HG03196 (cell line): Measurements from ENCODE around the gene ERICH6B.

Source experiments
- ATAC-seq: cut with Tn5 transposase; IDR thresholded peaks from one replicate; pipeline ENCODE4 v1.9.1; 2021; ENCODE audit not compliant: unreplicated experiment

The ERICH6B gene

DNA sequence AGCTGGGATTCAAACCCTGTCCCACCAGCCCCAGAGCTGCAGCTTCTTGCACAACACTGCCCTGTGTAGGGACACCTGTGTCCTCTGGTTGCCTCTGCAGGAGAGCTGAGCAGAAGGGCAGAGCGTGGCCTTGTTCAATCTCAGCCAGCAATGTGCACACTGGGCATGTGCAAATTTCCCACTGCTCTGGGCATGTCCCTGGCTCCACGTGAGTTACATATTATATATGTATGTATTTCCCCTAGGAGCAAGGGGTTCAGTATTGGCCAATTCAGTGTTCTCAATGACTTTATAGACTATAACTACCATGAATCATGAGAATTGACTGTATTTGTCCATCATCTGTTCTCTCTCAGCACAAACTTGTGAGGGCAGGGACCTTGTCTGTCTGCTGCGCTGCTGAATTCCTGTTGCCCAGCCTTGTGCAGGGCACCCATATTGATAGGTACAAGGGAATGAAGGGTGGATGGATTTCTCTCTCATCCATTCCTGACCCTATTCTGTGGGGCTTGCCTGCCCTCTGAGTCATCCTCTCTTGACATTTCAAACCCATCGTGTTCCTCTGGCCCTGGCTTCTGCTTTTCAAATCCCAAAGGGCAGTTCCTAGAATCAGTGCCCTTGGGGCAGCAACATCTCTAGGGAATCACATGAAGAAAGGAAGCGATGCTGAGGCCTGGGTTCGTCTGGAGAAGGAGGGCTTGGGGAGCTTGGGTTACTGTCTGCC lies 69.7 kb downstream of the ERICH6B start:
- no peak for ATAC-seq

- no peak for ATAC-seq
Measured at GRCh38 chr13:45544520-45544919, 71.0 kb downstream of the ERICH6B start.

GRCh38 chr13:45542878-45543277 lies 72.7 kb downstream of the ERICH6B start:
- ATAC-seq = no peak

DNA sequence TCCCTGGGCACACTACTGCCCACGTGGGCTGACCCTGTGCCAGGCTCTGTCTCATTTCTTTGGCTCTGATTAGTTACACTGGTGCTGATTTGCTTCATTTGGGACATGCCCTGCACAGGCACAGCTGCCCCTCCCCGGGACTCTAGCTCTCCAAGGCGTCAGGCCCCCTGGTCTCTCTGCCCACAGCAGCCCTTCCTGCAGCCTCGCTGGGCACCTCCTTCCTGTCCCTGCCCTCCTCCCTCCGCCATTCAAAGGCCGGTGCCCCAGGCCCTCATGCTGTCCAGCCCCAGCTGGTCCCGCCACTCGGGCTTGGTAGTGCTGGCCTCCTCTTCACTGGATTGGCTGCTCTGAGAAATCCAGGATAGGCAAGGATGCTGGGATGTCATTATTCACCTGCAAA lies 73.1 kb downstream of the ERICH6B start:
- no peak for ATAC-seq

- no peak for ATAC-seq
Measured at GRCh38 chr13:45541806-45542205, 73.7 kb downstream of the ERICH6B start.

GRCh38 chr13:45540864-45541263 lies 74.7 kb downstream of the ERICH6B start:
- no peak for ATAC-seq

DNA sequence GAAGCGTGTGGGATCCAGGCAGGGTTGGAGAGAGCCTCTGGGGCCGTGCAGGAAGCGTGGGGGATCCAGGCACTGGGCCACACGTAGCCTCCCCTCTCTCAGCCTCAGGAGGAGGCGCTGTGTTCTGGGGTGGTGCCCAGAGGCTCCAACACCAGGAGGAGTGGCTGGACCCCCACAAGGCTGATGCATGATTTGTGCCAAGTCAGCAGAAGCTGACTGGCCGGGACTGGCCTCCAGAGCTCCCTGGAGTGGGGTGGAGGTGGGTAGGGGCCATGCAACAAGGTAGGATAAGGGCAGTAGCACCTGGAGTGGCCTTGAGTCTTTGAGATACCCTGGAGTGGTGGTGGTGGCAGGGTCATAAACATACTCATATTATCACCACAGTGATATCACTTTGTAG lies 75.3 kb downstream of the ERICH6B start:
- ATAC-seq = no peak

DNA sequence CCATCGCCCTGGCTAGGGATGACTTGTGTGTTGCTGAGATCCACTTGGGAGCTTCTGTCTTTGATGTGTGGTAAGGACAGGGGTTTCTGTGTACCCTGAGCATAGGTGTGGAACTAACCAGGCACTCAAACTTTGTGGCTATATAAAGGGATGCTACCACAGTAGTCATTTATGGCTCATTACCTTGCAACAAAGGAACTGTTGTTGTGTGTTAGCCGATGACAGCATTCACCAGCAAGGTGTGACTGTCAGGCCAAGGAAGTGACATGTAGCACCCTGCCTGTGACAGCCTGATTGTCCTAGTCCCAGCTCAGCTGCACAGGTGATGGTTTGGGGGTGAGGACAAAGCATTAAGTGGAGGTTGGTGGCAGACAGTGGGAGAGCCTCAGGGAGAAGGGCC lies 77.2 kb downstream of the ERICH6B start:
- ATAC-seq = no peak

DNA sequence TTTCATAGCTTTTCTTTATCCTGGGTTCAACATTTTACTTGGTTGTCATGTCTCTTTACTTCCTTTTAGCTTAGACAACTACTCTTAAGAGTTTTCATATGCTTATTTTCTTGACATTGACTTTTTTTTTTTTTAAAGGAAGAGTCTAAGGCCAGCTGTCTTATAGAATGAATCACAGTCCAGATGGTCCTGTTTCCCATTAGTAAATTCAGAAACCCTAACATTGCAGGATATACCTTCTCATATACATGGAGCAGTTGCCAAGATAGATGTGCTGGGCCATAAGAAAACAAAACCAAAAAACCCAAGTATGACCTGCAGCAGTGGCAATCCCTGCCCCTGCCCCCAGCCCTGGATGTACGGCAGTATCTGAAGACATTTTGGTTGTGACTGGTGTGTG lies 78.0 kb downstream of the ERICH6B start:
- ATAC-seq = no peak

GRCh38 chr13:45536224-45536623 lies 79.3 kb downstream of the ERICH6B start:
- ATAC-seq = no peak

DNA sequence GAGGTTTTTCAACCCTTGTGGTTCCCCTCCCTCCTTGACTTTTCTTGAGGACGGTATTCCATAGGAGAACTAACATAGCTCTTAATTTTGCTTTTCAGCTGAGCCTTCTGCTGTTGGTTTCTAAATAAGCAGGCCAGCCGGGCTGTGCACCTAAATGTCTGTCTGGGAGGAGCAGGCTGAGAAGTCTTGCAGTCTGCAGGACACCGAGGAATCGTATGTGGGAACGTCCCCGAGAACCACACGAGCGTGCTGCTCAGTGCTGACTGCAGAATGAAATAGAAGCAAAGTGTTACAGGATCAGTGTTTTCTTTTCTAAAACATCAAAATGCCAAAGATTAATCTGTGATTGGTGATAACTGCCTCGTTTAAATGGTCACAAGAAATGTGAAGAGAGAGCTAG lies 80.9 kb downstream of the ERICH6B start:
- no peak for ATAC-seq

GRCh38 chr13:45529758-45530157 lies 85.8 kb downstream of the ERICH6B start:
- ATAC-seq = no peak

DNA sequence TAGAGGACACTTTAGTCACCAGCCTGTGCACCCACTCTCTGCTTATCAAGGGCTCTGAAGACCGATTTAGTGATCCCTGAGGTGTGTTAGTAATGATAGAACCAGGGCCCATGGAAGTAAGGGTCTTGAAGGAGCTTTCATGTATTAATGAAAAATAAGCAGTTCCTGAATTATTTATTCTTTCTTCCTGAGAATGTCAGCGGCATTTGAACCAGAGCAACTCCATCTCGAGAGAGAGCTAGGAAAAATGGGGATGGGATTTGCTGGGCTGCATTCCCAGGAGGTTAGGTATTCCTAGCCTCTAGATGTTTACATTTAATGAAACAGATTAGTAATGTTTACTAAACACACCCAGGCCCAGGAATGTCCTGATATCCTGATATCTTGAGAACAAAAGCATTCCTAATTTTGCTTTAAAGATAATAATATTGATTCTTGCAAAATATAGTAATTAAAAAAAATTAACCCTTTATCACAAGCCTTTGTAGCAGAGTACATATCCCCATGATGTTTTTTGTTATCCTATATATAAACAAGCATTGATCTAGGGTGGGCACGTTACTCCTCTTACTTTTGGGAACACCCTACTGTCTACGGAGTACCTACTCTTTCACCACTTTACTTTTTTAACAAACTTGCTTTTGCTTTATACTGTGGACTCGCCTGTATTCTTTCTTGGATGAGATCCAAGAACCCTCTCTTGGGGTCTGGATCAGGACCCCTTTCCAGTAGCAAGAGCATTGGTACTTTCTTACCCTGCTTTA lies 87.7 kb downstream of the ERICH6B start:
- no peak for ATAC-seq

- ATAC-seq = no peak
Measured at GRCh38 chr13:45522571-45522970, 93.0 kb downstream of the ERICH6B start.

DNA sequence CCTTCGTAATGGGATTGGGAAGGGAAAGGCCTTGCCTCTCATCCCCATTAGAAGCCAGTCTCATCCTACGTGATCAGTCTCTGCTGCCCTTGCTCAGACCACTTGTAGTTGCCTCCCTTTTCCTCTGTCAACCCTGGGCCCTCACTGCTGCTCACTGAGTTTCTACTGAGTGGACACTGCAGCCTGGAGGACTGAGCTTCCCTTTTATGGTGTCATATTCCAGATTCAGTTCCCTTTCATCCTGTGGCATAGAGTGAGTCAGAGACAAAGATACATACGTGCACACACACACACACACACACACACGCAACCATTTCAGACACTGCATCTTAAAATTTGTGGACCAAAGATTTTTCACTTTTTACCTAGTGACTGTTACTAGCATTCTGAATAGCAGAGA lies 94.2 kb downstream of the ERICH6B start:
- no peak for ATAC-seq

GRCh38 chr13:45519493-45519892 lies 96.0 kb downstream of the ERICH6B start:
- ATAC-seq = no peak

- no peak for ATAC-seq
Measured at GRCh38 chr13:45518525-45519245, 96.9 kb downstream of the ERICH6B start.

DNA sequence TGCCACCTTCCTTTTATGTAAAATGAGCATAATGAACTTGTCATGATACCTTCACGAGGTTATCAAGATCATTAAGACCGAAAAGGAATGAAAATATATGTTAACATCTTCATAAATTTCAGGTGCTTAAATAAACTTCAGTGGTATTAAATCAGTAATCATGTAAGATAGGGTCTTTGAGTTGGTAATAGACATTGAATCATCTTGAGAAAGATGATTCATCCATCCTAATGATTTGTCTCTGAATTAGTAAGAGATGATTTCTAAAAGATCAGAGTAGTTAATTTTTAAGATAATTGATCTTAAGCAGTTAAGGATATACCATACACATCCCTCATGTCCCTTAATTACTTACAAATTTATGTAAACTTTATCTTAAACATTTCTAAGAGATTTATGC lies 98.8 kb downstream of the ERICH6B start:
- ATAC-seq = no peak

GRCh38 chr13:45512098-45512496 lies 103.4 kb downstream of the ERICH6B start:
- ATAC-seq = no peak

DNA sequence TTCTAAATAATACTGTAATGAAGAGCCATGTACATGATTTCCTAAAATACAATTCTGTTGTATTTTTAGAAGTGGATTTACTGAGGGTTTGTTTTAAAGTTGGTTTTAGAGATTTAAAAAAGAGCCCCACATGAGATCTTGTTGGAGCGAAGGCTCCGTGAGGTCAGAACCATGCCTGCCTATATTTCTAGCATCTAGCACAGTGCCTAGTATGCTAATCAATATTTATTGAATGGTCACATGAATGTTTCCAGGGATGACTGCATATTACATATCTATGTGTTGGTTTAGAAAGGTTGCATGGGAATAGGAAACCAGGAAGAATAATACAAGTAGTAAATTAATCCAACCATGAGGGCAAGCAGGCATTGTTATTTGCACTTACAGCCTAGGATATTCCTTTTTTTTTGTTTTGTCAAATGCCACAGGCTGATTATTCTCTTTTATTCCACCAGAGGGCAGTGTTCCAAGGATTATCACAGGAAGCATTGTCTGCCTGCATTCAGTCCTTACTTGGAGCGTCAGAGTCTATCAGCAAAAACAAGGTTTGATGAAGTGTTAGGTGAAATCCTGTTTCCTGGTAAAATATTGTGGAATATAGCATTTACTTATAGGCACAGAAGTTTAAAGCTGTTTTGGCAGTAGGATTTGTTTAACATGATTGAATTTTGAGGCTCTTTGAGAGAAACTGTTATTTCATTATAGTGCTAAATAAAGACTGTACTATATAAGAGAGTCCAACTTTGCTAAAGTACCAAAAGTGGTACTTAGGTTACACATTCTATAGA lies 104.0 kb downstream of the ERICH6B start:
- ATAC-seq = no peak

DNA sequence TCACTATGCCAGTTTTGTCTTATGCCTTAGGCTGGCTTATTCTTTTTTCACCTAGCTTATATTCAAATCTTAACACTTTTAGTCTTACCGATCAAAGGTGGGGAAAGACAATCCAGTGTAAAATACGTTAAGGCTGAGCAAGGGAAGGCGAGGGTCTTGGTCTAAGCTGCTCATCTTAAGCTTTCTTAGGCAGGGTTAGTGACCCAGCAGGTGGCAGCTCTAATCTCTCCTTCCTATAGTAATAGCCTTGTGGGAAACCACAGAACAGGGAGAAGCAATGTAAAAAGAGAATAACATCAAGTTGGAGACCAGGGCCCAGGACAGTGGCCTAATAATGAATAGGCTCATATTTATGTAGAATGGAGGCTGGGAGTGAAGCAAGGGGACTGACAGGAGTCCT lies 104.9 kb downstream of the ERICH6B start:
- no peak for ATAC-seq
